Measurements from ENCODE around the gene OR3A2.
"Not testable (repeated sequence)": the region's sequence is repeated elsewhere in the genome, so short reads cannot be mapped to it uniquely, and the experiment has no call there.

OR3A2 gene

GRCh38 chr17:3238685-3239084, 147.4 kb downstream of the OR3A2 start:
- no CpG with 5 or more reads among the region's 2 CpGs for WGBS, 2 experiments (ENCODE audit: insufficient coverage in 2 of 2)
- H3K27ac ChIP-seq (ENCODE audit: low read depth, low read length, severe bottlenecking); H3K36me3 ChIP-seq (ENCODE audit: control insufficient read depth, insufficient read depth, low read length); H3K4me3 ChIP-seq (ENCODE audit: extremely low read depth, insufficient read depth, low read length, poor library complexity, severe bottlenecking); H3K9me3 ChIP-seq (ENCODE audit: control insufficient read depth, low read length); H3K4me1 ChIP-seq (ENCODE audit: control insufficient read depth, insufficient read depth, low read length, poor library complexity, severe bottlenecking): not testable (repeated sequence)

GRCh38 chr17:3232300-3232699, 153.8 kb downstream of the OR3A2 start:
- H3K9me3 ChIP-seq (ENCODE audit: control insufficient read depth, low read length); H3K27ac ChIP-seq (ENCODE audit: low read depth, low read length, severe bottlenecking); H3K36me3 ChIP-seq (ENCODE audit: control insufficient read depth, insufficient read depth, low read length); H3K4me3 ChIP-seq (ENCODE audit: extremely low read depth, insufficient read depth, low read length, poor library complexity, severe bottlenecking); H3K4me1 ChIP-seq (ENCODE audit: control insufficient read depth, insufficient read depth, low read length, poor library complexity, severe bottlenecking): not testable (repeated sequence)
- 60 to 63% methylated on average over 1 of the region's 8 CpGs for WGBS, 2 experiments (ENCODE audit: insufficient coverage in 2 of 2)

All from mesodermal cell (in vitro differentiated cells).